ENCODE measurements around the gene SEMA3E.

DNA sequence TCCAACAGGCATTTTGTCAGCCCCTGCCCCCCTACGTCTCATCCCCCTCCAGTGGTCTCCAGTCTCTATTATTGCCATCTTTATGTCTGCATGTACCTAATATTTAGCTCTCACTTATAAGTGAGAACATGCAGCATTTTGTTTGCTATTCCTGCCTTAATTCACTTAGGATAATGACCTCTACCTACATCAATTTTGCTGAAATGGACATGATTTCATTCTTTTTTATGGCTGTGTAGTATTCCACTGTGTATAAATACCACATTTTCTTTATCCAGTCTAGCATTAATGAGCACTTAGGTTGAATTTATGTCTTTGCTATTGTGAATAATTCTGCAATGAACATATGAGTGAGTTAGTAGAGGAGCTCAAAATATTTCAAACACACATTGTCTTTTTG lies 229.9 kb downstream of the SEMA3E start:
- TF ChIP-seq EZH2 (IDR thresholded peaks at IDR 0.05) (no peak), POLR2AphosphoS5 (IDR thresholded peaks at IDR 0.05; ENCODE audit: borderline replicate concordance, low read depth, low read length) (no peak), FOXP2 (optimal IDR thresholded peaks at IDR 0.05; ENCODE audit: control extremely low read depth, extremely low read length, insufficient read depth) (no peak)
